GM12865 (cell line): Measurements from ENCODE around the gene VDAC2.

Experiments used
- DNase-seq: peaks from one replicate; pipeline ENCODE4 v3.0.0; 2010; ENCODE audit warnings: low read depth
- H3K4me3 ChIP-seq: 2 replicates; pipeline ENCODE4 v1.5.1; 2011; ENCODE audit warnings: mild to moderate bottlenecking, low read depth, low read length, control low read depth
- TF ChIP-seq, protein P1 (sequence below): IDR thresholded peaks from 2 replicates; pipeline ENCODE4 v1.5.1; 2011; ENCODE audit warnings: low read length, control low read depth, low read depth, inconsistent platforms; ENCODE audit not compliant: insufficient read depth; ENCODE audit errors: missing control alignments

Gene VDAC2

DNA sequence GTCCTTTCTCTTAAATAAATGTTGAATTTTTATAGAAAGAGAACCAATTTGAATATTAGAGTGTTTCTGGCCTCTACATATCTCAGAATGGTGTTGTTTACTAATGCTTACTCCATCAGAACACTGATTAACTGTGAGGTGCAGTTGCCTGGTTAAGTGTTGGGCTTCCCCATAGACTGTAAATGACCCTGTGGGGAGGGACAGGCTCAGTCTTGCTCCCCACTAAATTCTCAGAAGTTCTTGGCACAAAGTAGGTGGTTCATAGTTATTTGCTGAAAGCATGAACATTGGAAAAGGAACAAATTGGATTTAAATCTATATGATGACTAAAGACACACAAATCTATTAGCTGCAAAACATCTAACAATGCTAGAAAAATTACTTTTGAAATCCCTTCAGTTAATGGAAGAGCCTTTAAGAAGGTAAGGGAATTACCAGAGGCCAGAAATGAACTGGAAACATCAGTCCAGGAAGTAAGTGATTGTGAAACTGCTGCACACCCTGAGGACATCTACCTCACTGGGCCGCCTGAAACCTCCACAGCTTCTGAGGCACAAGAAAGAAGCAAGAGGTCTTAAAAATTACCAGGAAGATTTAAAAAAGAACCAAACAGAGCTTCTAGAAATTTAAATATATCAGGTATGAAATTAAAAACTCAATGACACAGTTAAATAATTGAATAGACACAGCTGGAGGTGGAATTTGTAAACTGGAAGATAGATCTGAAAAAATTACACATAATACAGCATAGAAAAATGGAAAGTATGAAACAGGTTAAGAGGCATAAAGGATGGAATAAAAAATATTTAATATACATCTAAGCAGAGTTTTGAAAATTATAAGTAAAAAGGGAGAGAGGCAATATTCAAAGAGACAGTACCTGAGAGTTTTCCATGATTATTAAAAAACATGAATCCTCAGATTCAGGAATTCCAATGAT, 43.0 kb downstream of the VDAC2 start:
- H3K4me3 ChIP-seq: no peak overlapping the region
- DNase-seq: no peak
- TF ChIP-seq, protein P1, sequence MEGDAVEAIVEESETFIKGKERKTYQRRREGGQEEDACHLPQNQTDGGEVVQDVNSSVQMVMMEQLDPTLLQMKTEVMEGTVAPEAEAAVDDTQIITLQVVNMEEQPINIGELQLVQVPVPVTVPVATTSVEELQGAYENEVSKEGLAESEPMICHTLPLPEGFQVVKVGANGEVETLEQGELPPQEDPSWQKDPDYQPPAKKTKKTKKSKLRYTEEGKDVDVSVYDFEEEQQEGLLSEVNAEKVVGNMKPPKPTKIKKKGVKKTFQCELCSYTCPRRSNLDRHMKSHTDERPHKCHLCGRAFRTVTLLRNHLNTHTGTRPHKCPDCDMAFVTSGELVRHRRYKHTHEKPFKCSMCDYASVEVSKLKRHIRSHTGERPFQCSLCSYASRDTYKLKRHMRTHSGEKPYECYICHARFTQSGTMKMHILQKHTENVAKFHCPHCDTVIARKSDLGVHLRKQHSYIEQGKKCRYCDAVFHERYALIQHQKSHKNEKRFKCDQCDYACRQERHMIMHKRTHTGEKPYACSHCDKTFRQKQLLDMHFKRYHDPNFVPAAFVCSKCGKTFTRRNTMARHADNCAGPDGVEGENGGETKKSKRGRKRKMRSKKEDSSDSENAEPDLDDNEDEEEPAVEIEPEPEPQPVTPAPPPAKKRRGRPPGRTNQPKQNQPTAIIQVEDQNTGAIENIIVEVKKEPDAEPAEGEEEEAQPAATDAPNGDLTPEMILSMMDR: no peak

DNA sequence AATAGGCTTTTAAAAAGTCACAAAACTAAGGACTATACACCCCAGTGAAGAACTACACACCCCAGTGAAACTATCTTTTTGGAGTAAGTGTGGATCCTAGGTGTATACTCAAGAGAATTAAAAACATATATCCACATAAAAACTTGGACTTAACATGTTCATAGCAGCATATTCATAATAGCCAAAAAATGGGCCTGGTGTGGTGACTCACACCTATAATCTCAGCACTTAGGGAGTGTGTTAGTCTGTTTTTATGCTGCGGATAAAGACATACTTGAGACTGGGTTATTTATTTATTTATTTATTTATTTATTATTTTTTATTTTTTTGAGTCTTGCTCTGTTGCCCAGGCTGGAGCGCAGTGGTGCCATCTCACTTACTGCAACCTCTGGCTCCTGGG, 44.1 kb downstream of the VDAC2 start:
- TF ChIP-seq, protein P1: no peak
- no peak overlapping the region for H3K4me3 ChIP-seq
- no peak for DNase-seq

DNA sequence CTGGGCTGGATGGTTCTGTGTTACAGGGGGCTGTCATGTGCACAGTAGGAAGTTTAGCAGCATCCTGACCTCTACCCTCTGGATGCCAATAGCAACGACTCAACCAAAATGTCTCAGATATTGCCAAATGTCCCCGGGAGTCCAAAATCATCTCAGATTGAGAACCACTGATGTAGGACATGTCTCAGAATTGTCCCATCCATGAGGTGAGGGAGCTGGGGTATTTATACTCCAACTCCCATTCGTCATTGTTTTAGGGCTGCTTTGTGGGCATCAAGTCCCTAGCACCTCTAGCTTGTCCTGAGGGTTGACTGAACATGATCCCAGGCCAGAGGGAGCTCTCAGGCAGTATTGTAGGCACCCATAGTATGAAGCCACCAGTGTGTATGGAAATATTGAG, 50.4 kb downstream of the VDAC2 start:
- no peak overlapping the region for H3K4me3 ChIP-seq
- DNase-seq: no peak
- TF ChIP-seq, protein P1: no peak

DNA sequence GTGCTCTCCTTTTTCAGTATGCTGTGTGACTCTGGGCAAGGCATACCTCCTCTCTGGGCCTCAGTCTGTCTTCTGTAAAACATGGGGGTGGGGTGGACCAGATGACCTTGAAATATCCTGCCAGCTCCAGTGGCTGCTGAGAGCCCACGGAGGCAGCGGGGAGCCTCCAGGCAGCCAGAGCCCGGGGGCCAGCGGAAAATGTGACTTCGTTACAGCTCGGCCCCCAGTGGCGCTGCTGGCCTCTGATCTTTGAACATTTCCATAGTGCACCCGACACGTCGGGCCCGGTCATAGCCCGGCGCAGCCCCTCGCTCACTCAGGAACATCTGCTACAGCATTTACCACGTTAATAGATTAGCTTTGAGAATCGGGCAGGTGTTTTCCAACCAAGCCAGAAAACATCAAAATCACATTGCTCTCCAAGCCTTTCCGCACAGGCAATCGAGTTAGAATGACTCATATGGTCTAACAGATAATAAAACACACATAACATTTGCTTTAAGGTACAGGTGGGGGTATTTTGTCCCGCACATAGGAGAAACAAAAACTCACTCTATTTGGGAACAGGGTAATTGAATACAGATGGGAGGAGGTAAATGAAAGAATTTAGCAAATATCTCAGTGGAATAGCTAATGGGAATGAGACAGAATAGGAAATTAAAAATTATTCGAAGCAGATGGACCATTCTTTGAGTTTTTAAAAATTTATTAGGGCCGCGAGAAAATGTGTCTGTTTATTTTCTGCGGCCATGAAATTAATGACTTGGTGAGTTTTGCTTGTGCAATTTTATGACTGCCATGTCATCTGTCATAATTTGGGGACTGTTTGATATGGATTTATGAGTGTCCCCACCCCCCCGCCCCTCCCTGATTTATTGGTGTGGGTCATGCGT, 51.5 kb downstream of the VDAC2 start:
- DNase-seq: no peak
- H3K4me3 ChIP-seq: no peak overlapping the region
- TF ChIP-seq, protein P1: no peak

DNA sequence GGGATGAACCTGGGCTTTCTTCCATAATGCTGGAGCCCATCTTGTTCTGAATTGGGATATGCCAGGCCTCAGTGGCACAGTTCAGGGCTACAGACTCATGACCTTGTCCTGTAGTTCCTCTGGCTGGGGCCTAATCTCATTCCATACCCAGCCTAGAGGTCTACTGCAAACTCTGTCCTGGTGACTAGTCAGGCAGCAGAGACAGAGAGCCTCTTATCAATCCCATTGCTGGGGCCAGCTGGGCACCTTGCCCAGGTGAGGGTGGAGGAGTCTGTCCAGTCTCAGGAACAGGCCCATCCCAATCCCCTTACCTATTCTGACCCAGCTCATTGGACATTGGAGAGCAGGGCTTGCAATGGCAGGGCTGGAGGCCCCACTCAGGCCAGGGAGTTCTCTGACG, 53.2 kb downstream of the VDAC2 start:
- DNase-seq: no peak
- TF ChIP-seq, protein P1: no peak
- no peak overlapping the region for H3K4me3 ChIP-seq

DNA sequence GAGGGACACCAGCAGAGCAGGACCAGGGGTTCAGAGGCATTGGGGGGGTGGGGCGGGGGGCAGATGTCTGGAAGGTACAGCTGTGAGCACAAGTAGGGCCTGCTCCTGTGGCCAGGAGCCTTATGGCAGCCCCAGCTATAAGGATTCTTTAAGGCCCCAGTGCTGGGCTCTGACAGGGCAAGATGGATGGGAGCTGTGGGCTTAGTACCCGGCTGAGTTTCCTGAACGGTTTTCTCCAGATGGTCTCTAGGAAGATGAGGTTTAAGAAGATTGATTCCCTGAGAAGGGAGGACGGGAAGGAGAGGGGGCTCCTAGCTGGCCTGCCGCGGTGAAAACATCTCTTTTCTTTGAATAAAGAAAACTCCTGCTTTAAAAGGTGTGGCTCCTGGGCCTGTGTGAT, 55.3 kb downstream of the VDAC2 start:
- DNase-seq: no peak
- TF ChIP-seq, protein P1: no peak
- H3K4me3 ChIP-seq: no peak overlapping the region
